NT2/D1 (cell line): ENCODE results near the gene CYB561.

Experiments used
- DNase-seq: peaks from one replicate; pipeline ENCODE4 v3.0.0-alpha.2; 2011; ENCODE audit warnings: low read depth, low spot score
- H3K27me3 ChIP-seq: 2 replicates; pipeline ENCODE4 v1.6.0; 2011; ENCODE audit warnings: mild to moderate bottlenecking; ENCODE audit not compliant: insufficient read length, insufficient read depth
- H3K36me3 ChIP-seq: 2 replicates; pipeline ENCODE4 v1.6.1; 2011; ENCODE audit warnings: mild to moderate bottlenecking, low read length, mixed read lengths; ENCODE audit not compliant: insufficient read depth, insufficient read length
- H3K4me1 ChIP-seq: 2 replicates; pipeline ENCODE4 v1.5.1; 2011; ENCODE audit not compliant: insufficient read depth, insufficient read length
- H3K4me3 ChIP-seq: 2 replicates; pipeline ENCODE4 v1.5.1; 2011; ENCODE audit warnings: low read depth; ENCODE audit not compliant: insufficient read length
- H3K9ac ChIP-seq: 2 replicates; pipeline ENCODE4 v1.6.0; 2011; ENCODE audit warnings: low read depth; ENCODE audit not compliant: insufficient read length
- H3K9me3 ChIP-seq: 2 replicates; pipeline ENCODE4 v1.5.1; 2011; ENCODE audit warnings: mild to moderate bottlenecking, low read length; ENCODE audit not compliant: insufficient read depth
- SUZ12 ChIP-seq: IDR thresholded peaks from 2 replicates; pipeline ENCODE4 v1.6.1; 2011; ENCODE audit not compliant: insufficient read length, insufficient read depth; ENCODE audit errors: extremely low read depth
- YY1 ChIP-seq: IDR thresholded peaks from 2 replicates; pipeline ENCODE4 v1.6.1; 2011; ENCODE audit not compliant: insufficient read length, insufficient read depth
- ZNF274 ChIP-seq: IDR thresholded peaks from 2 replicates; pipeline ENCODE4 v1.6.1; 2011; ENCODE audit warnings: mild to moderate bottlenecking, low read depth, low read length

The CYB561 gene

DNA sequence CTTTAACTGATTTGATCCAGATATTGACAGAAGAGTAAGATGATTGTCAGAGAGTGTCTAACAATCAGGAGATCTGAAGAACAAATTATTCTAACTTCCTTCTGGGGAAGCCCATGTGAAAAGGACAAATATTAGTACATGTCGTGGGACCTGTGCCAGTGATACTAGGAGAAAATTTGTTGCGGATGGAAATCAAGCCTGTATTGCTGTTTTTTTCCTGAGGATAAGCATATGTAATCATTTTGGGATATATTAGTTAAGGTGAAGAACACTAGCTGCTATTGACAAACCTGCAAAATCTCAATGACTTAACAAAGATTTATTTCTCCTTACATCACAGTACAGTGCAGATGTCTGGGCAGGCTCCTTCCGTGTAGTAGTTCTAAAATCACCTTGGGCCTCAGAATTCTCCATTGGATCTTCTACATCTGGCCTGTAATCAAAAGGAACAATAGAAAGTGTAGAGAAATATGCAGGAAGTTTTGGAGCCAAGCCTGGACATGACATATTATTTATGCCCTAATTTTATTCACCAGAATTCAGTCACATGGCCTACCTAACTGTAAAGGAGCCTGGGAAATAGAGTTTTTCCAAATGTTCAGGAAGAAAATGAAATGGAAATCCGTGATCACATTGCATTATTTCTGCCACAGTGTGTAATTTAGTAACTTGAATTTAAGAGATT, 58.3 kb downstream of the CYB561 start:
- TF ChIP-seq ZNF274 (no peak), SUZ12 (no peak), YY1 (no peak)
- H3K27me3 ChIP-seq, result no peaks in the 10 kb centered on the region
- H3K9ac ChIP-seq, result no peak overlapping the region
- no peaks in the 10 kb centered on the region for H3K9me3 ChIP-seq
- no peak overlapping the region for H3K4me3 ChIP-seq
- H3K36me3 ChIP-seq, result no peaks in the 10 kb centered on the region
- no peak for DNase-seq
- H3K4me1 ChIP-seq, result no peaks in the 10 kb centered on the region

DNA sequence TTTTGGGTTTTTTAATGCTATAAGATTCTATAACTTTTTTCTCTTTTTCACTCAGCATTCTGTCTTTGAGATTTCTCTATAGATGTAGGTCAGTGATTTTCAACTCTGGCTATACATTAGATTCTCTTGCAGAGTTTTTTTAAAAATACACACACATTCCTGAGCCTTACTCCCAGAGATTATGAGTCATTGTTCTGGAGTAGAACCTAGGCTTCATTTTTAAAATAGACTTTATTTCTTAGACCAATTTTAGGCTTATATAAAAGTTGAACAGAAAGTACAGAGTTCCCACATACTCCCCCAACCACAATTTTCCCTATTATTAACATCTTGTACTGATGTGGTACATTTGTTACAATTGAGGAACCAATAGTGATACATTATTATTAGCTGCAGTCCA, 63.3 kb downstream of the CYB561 start:
- no peaks in the 10 kb centered on the region for H3K36me3 ChIP-seq
- DNase-seq, result no peak
- H3K4me1 ChIP-seq, result no peaks in the 10 kb centered on the region
- no peak overlapping the region for H3K9ac ChIP-seq
- no peaks in the 10 kb centered on the region for H3K27me3 ChIP-seq
- H3K9me3 ChIP-seq, result peaks cover 1% of the 10 kb centered on the region; the same call in 1 of the 2 replicates
- no peak for TF ChIP-seq SUZ12
- no peak for TF ChIP-seq ZNF274
- TF ChIP-seq YY1, result no peak
- H3K4me3 ChIP-seq, result no peak overlapping the region
